GM19452 (cell line): Measurements from ENCODE around the gene SENP1.

Experiments used
- ATAC-seq: cut with Tn5 transposase; IDR thresholded peaks from one replicate; pipeline ENCODE4 v1.9.1; 2021; ENCODE audit not compliant: unreplicated experiment

SENP1 gene

DNA sequence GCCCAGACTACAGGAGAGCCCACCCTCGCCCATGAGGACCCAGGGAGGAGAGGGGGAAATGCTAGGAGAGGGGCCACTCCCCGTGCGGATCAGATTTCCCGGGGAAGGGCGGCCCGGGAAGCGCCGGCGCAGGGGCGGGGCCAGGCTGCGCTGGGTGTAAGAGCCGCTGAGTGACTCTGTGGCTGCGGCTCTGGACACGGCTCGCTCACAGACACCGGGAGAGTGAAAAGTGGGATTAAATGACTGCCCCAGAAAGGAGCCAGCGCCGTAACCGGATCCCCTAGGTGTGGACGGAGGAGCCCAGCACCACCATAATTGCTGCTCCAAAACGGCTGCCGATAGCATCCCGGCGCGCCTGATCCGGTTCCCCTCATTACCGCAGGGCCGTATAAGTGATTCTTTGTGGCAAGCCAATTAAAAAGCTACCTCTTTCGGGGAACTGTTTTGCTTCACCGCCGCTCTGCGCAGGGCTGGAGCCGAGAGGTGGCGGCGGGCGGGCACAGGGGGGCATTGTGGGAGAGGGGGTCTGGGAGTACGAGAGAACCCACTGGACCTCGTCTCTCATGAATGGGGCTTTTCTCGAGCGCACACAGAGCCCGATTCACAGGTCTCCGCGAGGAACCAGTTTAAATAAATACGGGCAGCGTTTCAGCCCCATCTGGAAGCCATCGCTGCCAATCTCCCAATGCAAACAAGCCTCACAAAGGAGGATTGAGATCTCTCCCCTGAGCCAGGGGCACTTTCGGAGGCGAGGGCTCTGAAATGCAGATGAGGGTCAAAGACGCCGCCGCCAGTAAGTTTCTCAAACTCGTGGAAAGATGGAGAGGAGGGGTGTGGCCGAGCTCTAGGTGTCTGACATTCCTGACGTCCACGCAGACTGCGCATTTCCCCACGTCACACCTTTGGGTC is 104.1 kb downstream of the SENP1 start:
- ATAC-seq, result no peak

DNA sequence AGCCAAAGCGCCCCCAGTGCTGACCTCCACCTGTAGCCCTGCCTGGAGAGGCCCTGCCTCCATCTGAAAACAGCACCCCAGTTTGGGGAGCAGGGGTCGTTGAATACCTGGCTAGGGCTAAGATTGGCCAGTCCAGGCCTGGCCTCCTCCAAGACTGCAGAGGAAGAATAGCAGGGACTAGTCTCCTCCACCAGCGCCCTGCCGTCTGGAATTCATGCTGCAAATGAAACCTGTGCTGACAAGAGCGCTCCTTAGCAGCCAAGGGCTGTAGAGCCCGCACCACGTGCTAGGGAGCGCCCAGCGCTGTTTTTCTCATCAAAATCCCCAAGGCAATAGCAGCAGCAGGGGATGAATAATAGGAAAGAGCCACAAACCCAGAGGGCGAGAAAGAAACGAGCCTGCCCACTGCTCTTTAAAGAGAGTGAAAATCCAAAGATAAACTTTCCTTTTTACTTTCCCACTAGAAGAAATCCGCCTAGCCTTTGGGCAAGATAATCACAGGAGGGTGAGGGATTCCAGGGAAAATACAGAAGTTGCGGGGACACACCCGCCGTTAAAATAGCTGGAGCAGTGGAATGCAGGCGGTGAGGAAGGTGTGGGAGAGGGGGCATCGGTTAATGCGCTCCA is 104.9 kb downstream of the SENP1 start:
- ATAC-seq, result no peak

- ATAC-seq, result no peak
Measured at GRCh38 chr12:47999816-48000215, 106.1 kb downstream of the SENP1 start.

- no peak for ATAC-seq
Measured at GRCh38 chr12:47997321-47997720, 108.6 kb downstream of the SENP1 start.

DNA sequence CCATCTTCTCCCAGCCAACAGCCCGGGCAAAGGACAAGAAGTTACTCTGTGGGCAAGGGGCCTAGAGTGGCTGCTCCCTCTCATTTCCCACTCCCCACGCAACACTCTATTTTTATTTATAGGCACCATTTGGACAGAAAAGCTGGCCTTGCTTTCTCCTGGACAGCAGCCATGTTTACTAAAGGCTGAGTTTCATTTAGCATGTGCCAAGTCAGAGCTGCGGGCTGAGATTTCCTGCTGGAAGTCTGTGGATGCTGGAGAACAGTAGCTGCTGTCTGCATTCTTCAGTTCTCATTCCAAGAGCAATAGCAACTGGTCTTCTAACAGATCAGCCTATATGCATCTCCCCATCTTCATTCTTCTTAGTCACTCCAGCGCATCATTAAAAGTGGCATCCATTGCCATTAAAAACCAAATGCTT is 109.9 kb downstream of the SENP1 start:
- ATAC-seq, result no peak

DNA sequence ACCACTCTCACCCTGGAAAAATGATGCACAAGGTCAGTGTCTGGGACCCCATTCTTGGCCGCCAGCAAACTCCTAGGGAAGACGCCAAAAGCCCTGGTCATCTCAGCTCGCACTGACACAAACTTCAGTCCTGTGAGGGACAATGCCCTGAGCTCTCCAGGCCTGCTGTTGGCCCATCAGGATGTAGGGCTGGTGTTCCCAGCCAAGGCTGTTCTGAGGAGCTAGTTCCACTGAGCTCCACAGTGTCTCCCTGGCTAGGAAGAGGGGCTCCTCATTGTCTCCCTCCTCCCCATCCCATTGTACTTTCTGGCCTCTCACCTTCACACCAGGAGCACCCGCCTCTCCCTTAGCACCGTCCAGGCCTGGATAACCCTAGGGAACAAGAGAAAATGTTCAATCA is 112.4 kb downstream of the SENP1 start:
- ATAC-seq, result no peak
